HG03039 (cell line): ENCODE data around the gene CAMKMT.

Source experiments
- ATAC-seq: cut with Tn5 transposase; IDR thresholded peaks from one replicate; pipeline ENCODE4 v1.9.1; 2021; ENCODE audit warnings: mild to moderate bottlenecking, moderate library complexity; ENCODE audit not compliant: unreplicated experiment

Gene CAMKMT

DNA sequence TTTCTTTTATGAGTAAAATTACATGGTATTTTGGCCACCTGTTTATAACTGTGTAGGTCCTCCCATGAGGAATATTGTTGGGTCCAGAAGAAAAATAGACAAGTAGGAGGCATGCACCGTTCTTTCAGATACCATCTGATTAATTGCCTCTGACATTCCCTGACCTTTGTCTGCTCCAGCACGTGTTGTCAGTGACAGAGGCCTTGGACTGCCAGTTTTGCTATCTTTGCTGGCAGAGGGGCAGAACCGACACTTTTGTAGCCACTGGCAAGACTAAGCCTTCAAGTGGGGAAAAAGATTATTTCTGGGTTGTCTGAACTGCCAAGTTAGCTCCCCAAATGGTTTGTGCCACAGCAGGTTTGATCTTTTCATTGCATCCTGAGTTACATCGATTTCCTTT lies 276.9 kb downstream of the CAMKMT start:
- no peak for ATAC-seq

DNA sequence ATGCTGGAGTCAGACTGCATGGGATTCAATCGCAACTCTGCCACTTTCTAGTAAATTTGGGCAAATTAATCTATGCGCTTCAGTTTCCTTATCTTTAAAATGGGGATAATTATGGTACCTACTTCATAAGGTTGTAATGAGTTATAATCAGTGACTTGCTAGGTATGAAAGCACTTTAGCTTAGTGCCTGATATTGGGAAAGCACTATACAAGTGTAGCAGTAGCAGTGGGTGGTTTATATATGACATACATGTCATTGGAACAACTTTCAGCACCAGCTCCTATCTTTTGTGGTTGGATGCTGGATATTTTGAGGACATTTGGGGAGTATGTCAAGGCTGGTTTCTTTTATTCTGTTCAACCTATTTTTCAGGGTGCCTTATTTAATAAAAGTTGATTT lies 277.7 kb downstream of the CAMKMT start:
- ATAC-seq = no peak

DNA sequence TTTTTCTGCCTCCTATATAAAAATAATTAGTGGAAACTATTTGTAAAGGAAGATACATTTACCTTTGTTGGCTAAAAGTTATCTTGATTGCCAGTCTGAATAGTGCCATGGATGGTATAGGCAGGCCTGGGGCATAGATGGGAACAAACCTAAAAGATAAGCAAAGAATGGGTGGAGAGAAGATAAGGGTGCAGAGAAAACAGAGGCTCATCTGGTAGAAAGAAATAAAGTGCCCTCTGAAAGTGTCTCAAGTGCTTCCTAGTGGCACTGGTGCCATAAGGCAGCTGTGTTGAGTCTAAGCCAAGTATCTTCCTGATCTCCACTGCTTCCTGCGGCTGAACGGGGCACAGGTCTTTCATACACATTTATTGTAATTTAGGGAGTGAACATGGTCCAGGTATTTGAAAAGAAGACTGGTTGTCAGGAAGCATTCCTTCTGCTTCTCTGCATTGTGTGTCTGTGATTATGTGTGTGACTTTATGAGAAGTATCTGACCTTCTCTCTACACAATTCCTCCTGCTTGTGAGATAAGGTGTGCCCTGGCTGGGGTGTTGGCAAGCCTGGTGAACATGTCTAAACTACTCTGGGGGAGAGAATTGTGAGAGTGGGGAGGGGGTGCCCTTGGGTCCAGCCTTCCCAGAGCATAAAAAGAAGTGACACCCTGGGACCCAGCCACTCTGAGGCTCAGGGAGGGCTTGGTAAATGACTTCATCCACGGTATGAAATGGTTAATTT lies 280.5 kb downstream of the CAMKMT start:
- no peak for ATAC-seq

- no peak for ATAC-seq
Observed at GRCh38 chr2:44645937-44646336, 284.2 kb downstream of the CAMKMT start.

GRCh38 chr2:44649381-44649780 lies 287.6 kb downstream of the CAMKMT start:
- no peak for ATAC-seq

DNA sequence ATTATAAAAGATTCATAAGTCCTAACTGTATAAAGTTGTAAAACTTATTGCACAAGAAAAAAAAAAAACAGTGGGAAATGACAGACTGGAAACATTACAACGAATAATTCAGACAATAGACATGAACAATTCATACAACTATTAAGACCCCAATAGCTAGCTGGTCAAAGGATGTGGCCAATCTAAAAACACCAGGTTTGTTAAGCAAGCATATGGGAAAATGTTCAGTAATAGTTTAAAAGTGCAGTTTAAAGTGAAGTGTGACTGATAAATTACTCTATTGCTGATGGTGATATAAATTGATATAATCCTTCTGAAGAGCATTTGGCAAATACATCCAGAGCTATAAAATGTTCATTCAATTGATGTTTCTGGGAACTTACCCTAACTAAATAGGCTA lies 289.0 kb downstream of the CAMKMT start:
- no peak for ATAC-seq

GRCh38 chr2:44651974-44652373 lies 290.2 kb downstream of the CAMKMT start:
- no peak for ATAC-seq

GRCh38 chr2:44652701-44653100 lies 291.0 kb downstream of the CAMKMT start:
- ATAC-seq = no peak

DNA sequence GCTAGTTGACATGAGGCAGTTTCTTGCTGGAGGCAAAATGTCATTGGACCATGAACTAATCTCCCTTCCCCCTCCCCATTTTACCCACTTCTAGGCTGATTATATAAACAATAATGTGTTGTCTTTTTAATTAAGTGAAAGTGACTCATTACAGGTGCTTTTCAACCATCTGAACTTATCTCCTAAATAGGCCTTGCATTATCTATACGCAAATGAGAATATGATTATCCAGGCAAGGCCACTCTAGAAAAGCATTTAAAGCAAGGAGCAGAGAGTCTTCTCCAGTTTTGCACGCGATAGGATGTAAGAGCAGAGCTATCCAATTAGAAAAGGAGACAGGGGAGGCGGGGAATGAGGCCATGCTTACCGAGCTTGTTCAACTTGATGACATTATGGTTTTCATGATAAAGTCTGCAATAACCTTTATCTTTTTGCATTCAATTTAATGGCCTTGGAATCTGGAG lies 293.7 kb downstream of the CAMKMT start:
- no peak for ATAC-seq

DNA sequence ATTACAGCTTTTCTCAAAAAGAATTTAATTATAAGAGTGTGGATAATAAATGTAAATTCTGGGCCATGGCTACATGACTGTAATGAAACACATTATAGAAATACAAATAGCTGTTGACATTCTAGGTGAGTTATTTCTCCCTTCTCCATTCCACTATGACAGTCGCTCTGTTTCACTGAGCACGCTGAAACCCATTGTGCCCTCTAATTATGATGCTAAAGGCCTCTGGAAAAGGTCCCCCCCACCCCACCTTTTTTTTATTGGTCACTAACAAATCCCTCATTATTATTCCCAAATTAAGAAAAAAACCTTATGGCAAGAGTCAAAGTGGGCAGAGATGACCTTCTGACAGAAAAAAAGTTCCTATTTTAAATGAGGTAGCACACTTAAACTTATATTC lies 294.7 kb downstream of the CAMKMT start:
- ATAC-seq = no peak

- no peak for ATAC-seq
Observed at GRCh38 chr2:44663471-44664073, 301.8 kb downstream of the CAMKMT start.

DNA sequence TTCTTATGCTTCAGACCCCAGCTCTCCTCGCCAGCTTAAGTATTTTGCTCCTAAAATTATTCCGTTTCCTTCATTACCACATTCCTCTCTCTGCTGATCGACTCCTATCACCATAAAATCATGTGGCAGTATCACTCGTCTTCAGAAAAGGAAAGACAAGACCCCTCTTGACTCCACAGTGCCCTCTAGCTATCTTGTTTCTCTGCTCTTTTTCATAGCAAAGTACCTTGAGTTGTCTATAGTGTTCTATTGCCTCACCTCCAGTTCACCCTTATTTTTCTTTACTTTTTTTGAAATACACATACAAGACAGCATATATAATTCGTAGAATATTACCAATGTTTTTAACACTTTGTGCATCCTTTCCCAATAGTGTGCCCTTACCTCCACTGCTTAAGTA lies 306.6 kb downstream of the CAMKMT start:
- no peak for ATAC-seq

DNA sequence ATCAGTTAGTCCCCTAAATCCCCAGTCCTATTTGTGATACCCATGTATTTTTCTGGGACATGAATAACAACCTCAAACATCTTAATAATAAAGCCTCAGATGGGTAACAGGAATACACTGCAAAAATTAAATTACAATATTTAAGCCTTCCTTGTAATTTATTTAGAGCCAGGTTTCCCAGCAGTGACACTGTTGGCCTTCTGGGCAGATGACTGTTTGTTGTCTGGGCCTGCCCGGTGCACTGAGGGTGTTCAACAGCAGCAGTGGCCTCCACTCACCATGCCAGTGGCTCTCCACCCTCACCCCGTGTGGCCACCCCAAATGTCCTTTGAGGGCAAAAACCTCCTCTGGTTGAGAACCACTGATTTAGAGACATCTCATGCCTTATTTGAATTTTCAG lies 309.5 kb downstream of the CAMKMT start:
- no peak for ATAC-seq

GRCh38 chr2:44671916-44672315 lies 310.2 kb downstream of the CAMKMT start:
- no peak for ATAC-seq

GRCh38 chr2:44672431-44672830 lies 310.7 kb downstream of the CAMKMT start:
- ATAC-seq = no peak

- ATAC-seq = no peak
Observed at GRCh38 chr2:44674473-44675284, 312.9 kb downstream of the CAMKMT start.

- no peak for ATAC-seq
Observed at GRCh38 chr2:44676379-44676778, 314.6 kb downstream of the CAMKMT start.

GRCh38 chr2:44679584-44679983 lies 317.8 kb downstream of the CAMKMT start:
- ATAC-seq = no peak

- ATAC-seq = no peak
Observed at GRCh38 chr2:44679990-44680389, 318.2 kb downstream of the CAMKMT start.

- no peak for ATAC-seq
Observed at GRCh38 chr2:44680424-44680971, 318.8 kb downstream of the CAMKMT start.

GRCh38 chr2:44680983-44681531 lies 319.3 kb downstream of the CAMKMT start:
- no peak for ATAC-seq
